DND-41 (cell line): ENCODE measurements around the gene AHSA1.

ENCODE experiments used
- EZH2 ChIP-seq: IDR thresholded peaks from 3 replicates; pipeline ENCODE4 v1.6.1; 2012; ENCODE audit warnings: borderline replicate concordance, low read depth, mild to moderate bottlenecking, moderate library complexity, low read length, inconsistent platforms; ENCODE audit not compliant: severe bottlenecking
- TF ChIP-seq, protein P1 (sequence below): IDR thresholded peaks from 2 replicates; pipeline ENCODE4 v1.5.1; 2012; ENCODE audit warnings: borderline replicate concordance, low read length, moderate library complexity, mild to moderate bottlenecking; ENCODE audit not compliant: poor library complexity, severe bottlenecking; ENCODE audit errors: extremely low read depth

DNA sequence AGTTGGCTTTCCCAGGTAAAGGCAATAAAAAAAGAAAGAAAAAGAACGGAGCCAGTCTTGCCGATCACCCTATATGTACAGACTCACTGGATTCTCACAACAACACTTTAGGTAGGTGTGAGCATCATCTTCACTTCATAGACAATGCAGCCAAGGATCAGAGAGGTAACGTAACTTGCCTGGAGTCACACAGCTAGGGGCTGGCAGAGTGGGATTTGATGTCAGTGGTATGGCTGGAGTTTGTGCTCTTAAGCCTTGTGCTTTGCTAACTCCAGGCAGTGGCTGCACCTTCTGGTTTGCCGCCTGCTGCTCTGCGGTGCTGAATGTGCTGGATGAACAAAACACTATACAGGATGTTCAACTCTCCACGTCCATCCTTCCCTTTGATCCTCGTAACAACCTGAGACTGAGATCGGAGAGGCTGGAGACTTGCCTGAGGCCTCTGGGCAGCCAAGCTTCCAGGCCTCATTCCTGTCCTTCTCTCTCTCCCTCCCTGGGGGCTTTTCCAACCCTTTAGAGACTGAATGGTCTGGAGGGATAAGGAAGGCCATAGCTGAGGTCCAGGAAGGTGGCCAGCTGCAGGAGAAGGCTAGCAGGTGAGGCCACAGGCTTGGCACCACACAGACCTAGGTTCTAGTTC lies 32.6 kb downstream of the AHSA1 start:
- TF ChIP-seq, protein P1, sequence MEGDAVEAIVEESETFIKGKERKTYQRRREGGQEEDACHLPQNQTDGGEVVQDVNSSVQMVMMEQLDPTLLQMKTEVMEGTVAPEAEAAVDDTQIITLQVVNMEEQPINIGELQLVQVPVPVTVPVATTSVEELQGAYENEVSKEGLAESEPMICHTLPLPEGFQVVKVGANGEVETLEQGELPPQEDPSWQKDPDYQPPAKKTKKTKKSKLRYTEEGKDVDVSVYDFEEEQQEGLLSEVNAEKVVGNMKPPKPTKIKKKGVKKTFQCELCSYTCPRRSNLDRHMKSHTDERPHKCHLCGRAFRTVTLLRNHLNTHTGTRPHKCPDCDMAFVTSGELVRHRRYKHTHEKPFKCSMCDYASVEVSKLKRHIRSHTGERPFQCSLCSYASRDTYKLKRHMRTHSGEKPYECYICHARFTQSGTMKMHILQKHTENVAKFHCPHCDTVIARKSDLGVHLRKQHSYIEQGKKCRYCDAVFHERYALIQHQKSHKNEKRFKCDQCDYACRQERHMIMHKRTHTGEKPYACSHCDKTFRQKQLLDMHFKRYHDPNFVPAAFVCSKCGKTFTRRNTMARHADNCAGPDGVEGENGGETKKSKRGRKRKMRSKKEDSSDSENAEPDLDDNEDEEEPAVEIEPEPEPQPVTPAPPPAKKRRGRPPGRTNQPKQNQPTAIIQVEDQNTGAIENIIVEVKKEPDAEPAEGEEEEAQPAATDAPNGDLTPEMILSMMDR = no peak
- no peak for TF ChIP-seq EZH2
